Hematopoietic multipotent progenitor cell treated with erythropoietin and hydrocortisone succinate and interleukin-3 and kit ligand, for 15 days (in vitro differentiated cells): ENCODE results near the gene C2CD5.

Experiments used
- DNase-seq: peaks from one replicate; pipeline ENCODE4 v3.0.0-alpha.2; 2015; ENCODE audit warnings: low spot score

The C2CD5 gene

GRCh38 chr12:22414742-22415141 is 129.6 kb downstream of the C2CD5 start:
- DNase-seq = no peak

- DNase-seq = no peak
Observed at GRCh38 chr12:22413592-22413991, 130.8 kb downstream of the C2CD5 start.

GRCh38 chr12:22412581-22412980 is 131.8 kb downstream of the C2CD5 start:
- no peak for DNase-seq

GRCh38 chr12:22410486-22410885 is 133.9 kb downstream of the C2CD5 start:
- no peak for DNase-seq

GRCh38 chr12:22409377-22410164 is 134.8 kb downstream of the C2CD5 start:
- no peak for DNase-seq

GRCh38 chr12:22408610-22409376 is 135.5 kb downstream of the C2CD5 start:
- no peak for DNase-seq

- DNase-seq = no peak
Observed at GRCh38 chr12:22407397-22407796, 136.9 kb downstream of the C2CD5 start.

GRCh38 chr12:22406627-22407026 is 137.7 kb downstream of the C2CD5 start:
- DNase-seq = no peak

GRCh38 chr12:22399464-22400180 is 144.7 kb downstream of the C2CD5 start:
- DNase-seq = no peak
